Hepatocyte (in vitro differentiated cells): ENCODE measurements around the gene VAV3. TPM values are rescaled to one million over a fixed set of nuclear protein-coding genes. Genes with fewer than 3 reads are reported as not detected.
"Not testable (repeated sequence)": the region's sequence is repeated elsewhere in the genome, so short reads cannot be mapped to it uniquely, and the experiment has no call there.

Source experiments
- DNase-seq: peaks from one replicate; pipeline ENCODE4 v3.0.0-alpha.2; 2016; ENCODE audit warnings: low spot score
- H2AFZ ChIP-seq: fragments of 200-600 bp; sonication (generic); 2 replicates; pipeline ENCODE4 v1.6.0; 2016; ENCODE audit warnings: antibody characterized with exemption, mild to moderate bottlenecking
- H3K27ac ChIP-seq: fragments of 200-600 bp; sonication (generic); 2 replicates; pipeline ENCODE4 v1.5.1; 2016; ENCODE audit warnings: mild to moderate bottlenecking
- H3K27me3 ChIP-seq: fragments of 200-600 bp; sonication (generic); 2 replicates; pipeline ENCODE4 v1.6.1; 2016
- H3K36me3 ChIP-seq: fragments of 200-600 bp; sonication (generic); replicated peaks from 2 replicates; pipeline ENCODE4 v1.5.1; 2016; ENCODE audit warnings: low read depth; ENCODE audit not compliant: insufficient read depth
- H3K4me1 ChIP-seq: fragments of 200-600 bp; sonication (generic); 2 replicates; pipeline ENCODE4 v1.5.1; 2016; ENCODE audit warnings: mild to moderate bottlenecking, moderate library complexity; ENCODE audit not compliant: insufficient read depth
- H3K4me2 ChIP-seq: fragments of 200-600 bp; sonication (generic); 2 replicates; pipeline ENCODE4 v1.6.0; 2016
- H3K4me3 ChIP-seq: fragments of 200-600 bp; sonication (generic); 2 replicates; pipeline ENCODE4 v1.5.1; 2016; ENCODE audit warnings: mild to moderate bottlenecking
- H3K79me2 ChIP-seq: fragments of 200-600 bp; sonication (generic); 2 replicates; pipeline ENCODE4 v1.6.0; 2017; ENCODE audit warnings: mild to moderate bottlenecking
- H3K9me2 ChIP-seq: fragments of 200-600 bp; sonication (generic); replicated peaks from 2 replicates; pipeline ENCODE4 v1.6.0; 2017; ENCODE audit warnings: mild to moderate bottlenecking; ENCODE audit not compliant: insufficient read depth
- H3K9me3 ChIP-seq: fragments of 200-600 bp; sonication (generic); 2 replicates; pipeline ENCODE4 v1.5.1; 2016; ENCODE audit warnings: low read depth, mild to moderate bottlenecking
- H4K20me1 ChIP-seq: fragments of 200-600 bp; sonication (generic); 2 replicates; pipeline ENCODE4 v1.6.0; 2016; ENCODE audit warnings: mild to moderate bottlenecking; ENCODE audit not compliant: insufficient read depth, poor library complexity, severe bottlenecking
- EZH2 ChIP-seq: fragments of 200-600 bp; sonication (generic); IDR thresholded peaks from 2 replicates; pipeline ENCODE4 v1.6.1; 2016; ENCODE audit warnings: antibody characterized with exemption, mild to moderate bottlenecking, borderline replicate concordance
- EZH2phosphoT487 ChIP-seq: fragments of 200-600 bp; sonication (generic); IDR thresholded peaks from one replicate; pipeline ENCODE4 v1.6.1; 2018; ENCODE audit warnings: antibody characterized with exemption, mild to moderate bottlenecking, low read depth, moderate library complexity; ENCODE audit not compliant: unreplicated experiment, severe bottlenecking
- WGBS: methylation state at CpG from one replicate; pipeline ENCODE4 v1.1.6; 2016; ENCODE audit warnings: low lambda C conversion rate; ENCODE audit errors: missing lambda C conversion rate; 5-methylcytosine and 5-hydroxymethylcytosine counted together
- polyA plus RNA-seq: library from polyadenylated mRNA; unstranded; fragments of >200 nt; fragmentation: Nextera tagmentation; extraction: Ambion mirVana; gene quantifications from 2 replicates; pipeline ENCODE4 v1.2.1, GENCODE V29; 2016
- total RNA-seq: library from RNA; depleted of rRNA; stranded (reverse); fragments of >200 nt; gene quantifications from 2 replicates; pipeline ENCODE4 v1.2.3, GENCODE V29; 2014
- TF ChIP-seq, protein P1 (sequence below): fragments of 200-600 bp; sonication (generic); IDR thresholded peaks from 2 replicates; pipeline ENCODE4 v1.5.1; 2016; ENCODE audit warnings: antibody characterized with exemption, mild to moderate bottlenecking; ENCODE audit not compliant: poor library complexity

The VAV3 gene
- total and polyA plus RNA-seq, 2 experiments from 2014 or later, result 12.3 to 40.5 TPM

DNA sequence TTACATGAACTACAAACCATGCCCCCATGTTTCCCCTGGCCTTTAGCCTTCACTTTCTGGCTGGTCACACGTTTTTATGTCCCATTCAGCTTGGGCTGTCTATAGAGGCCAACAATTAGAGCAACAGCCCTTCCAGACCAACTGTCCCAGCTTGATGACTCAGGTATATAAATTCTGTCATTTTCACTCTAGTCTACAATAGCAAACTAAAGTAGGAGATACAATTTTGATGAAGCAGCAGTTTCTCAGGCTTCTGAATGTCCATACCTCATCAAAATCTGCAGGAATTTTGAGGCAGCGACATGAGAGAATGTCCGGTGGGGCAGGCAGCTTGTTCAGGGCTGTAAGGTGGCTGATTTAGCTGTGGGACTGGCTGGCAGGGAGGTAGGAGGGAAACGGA is 45.6 kb upstream of the VAV3 start:
- no peak overlapping the region for H2AFZ ChIP-seq

DNA sequence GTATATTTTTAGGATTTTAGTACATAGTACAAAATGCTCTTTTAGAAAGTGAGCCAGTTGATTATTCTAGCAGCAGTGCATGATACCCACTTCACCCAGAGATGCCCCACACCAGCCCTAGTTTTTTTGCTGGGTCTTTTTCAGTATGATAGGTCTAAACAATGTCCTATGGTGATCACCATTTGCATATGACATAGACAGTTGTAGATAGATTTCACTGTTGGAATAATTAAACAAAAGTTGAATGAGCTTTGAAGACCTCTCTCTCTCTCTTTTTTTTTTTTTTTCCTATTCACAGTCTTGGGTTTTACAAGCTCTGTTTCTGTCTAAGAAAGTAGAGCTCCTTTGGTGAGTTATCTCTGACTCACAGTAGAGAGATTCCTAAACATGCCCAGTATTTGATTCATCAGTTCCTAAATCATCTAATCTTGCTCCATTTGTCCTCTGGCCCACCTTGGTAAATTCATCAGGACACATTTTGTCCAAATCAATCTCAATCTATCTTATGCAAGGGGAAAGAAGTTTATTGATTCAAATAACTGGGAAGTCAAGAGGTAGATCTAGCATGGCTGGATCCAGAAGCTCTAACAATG is 44.7 kb upstream of the VAV3 start:
- H3K4me2 ChIP-seq, result no peak overlapping the region
- TF ChIP-seq, protein P1, sequence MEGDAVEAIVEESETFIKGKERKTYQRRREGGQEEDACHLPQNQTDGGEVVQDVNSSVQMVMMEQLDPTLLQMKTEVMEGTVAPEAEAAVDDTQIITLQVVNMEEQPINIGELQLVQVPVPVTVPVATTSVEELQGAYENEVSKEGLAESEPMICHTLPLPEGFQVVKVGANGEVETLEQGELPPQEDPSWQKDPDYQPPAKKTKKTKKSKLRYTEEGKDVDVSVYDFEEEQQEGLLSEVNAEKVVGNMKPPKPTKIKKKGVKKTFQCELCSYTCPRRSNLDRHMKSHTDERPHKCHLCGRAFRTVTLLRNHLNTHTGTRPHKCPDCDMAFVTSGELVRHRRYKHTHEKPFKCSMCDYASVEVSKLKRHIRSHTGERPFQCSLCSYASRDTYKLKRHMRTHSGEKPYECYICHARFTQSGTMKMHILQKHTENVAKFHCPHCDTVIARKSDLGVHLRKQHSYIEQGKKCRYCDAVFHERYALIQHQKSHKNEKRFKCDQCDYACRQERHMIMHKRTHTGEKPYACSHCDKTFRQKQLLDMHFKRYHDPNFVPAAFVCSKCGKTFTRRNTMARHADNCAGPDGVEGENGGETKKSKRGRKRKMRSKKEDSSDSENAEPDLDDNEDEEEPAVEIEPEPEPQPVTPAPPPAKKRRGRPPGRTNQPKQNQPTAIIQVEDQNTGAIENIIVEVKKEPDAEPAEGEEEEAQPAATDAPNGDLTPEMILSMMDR, result no peak
- TF ChIP-seq EZH2, result no peak
- no peak for TF ChIP-seq EZH2phosphoT487

More for the DNA sequence above, 45.6 kb upstream of the VAV3 start:
- Histone ChIP-seq H3K79me2 (no peaks in the 10 kb centered on the region), H3K4me1 (no peaks in the 10 kb centered on the region), H3K4me2 (no peak overlapping the region), H3K27ac (no peak overlapping the region), H4K20me1 (no peaks in the 10 kb centered on the region), H3K9me3 (no peaks in the 10 kb centered on the region), H3K9me2 (no peaks in the 10 kb centered on the region), H3K36me3 (no peaks in the 10 kb centered on the region), H3K27me3 (no peaks in the 10 kb centered on the region), H3K4me3 (no peak overlapping the region)
- DNase-seq, result no peak
- TF ChIP-seq, protein P1, result no peak
- TF ChIP-seq EZH2 (no peak), EZH2phosphoT487 (no peak)
- whole genome bisulfite sequencing, result 90% methylated on average over 4 of the region's 4 CpGs

DNA sequence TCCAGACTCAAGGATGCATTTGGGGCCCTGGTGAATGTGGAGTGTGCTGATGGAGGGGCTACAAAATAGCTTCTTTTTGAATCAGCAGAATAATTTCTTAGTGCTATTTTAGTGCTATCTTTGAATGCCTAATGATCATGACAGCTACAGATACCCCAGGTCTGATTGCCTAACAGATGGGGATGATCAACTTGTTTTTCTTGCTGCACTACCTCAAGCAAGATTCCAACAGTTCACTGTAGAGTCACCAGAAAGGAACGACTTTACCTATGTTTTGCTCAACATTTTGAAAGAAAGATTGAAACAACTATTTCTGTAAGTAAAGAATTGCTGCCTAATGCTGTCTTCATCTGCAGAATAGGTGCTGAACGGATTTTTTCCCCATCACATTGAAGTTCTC is 42.6 kb upstream of the VAV3 start:
- Histone ChIP-seq H3K4me3 (no peak overlapping the region), H3K27ac (no peak overlapping the region), H3K9me3 (no peaks in the 10 kb centered on the region), H3K4me1 (no peaks in the 10 kb centered on the region), H3K4me2 (no peak overlapping the region), H3K9me2 (no peaks in the 10 kb centered on the region), H4K20me1 (no peaks in the 10 kb centered on the region), H3K27me3 (no peaks in the 10 kb centered on the region), H3K79me2 (no peaks in the 10 kb centered on the region), H2AFZ (no peak overlapping the region), H3K36me3 (no peaks in the 10 kb centered on the region)
- TF ChIP-seq, protein P1, result no peak
- TF ChIP-seq EZH2phosphoT487 (no peak), EZH2 (no peak)
- DNase-seq, result no peak
- WGBS, result 77% methylated on average over 2 of the region's 2 CpGs

More for the DNA sequence above, 44.7 kb upstream of the VAV3 start:
- no peaks in the 10 kb centered on the region for H3K4me1 ChIP-seq
- no peaks in the 10 kb centered on the region for H3K9me2 ChIP-seq
- no peak overlapping the region for H2AFZ ChIP-seq
- DNase-seq, result no peak
- no peaks in the 10 kb centered on the region for H4K20me1 ChIP-seq
- no peaks in the 10 kb centered on the region for H3K36me3 ChIP-seq
- H3K27me3 ChIP-seq, result no peaks in the 10 kb centered on the region
- no peaks in the 10 kb centered on the region for H3K79me2 ChIP-seq
- H3K9me3 ChIP-seq, result no peaks in the 10 kb centered on the region
- H3K4me3 ChIP-seq, result no peak overlapping the region
- no peak overlapping the region for H3K27ac ChIP-seq

DNA sequence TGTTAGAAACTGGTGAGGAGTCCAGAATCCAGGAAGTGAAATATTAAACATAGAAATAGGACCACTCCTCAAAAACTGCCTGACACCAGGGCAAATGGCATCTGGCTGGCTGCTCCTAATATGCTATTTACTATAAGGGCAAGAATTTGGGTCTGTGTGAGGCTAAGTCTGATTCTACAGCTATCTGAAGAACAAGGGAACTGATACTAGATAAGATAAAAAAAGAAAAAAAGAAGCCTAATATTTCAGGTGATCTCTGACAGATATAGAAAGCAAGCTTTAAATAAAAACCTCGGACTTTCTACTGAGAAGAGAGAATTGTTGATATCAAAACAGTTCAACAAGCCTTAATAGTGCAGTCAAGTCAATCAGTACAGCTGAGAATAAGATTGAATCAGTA is 42.1 kb upstream of the VAV3 start:
- no peak overlapping the region for H3K4me3 ChIP-seq
- no peaks in the 10 kb centered on the region for H3K9me3 ChIP-seq
- H3K27me3 ChIP-seq, result no peaks in the 10 kb centered on the region
- no peaks in the 10 kb centered on the region for H4K20me1 ChIP-seq
- TF ChIP-seq EZH2, result no peak
- TF ChIP-seq, protein P1, result no peak
- TF ChIP-seq EZH2phosphoT487, result no peak
- no peak overlapping the region for H2AFZ ChIP-seq
- H3K79me2 ChIP-seq, result no peaks in the 10 kb centered on the region
- H3K27ac ChIP-seq, result no peak overlapping the region
- no peaks in the 10 kb centered on the region for H3K9me2 ChIP-seq
- no peaks in the 10 kb centered on the region for H3K36me3 ChIP-seq
- 41% methylated on average over 1 of the region's 1 CpG for WGBS
- no peaks in the 10 kb centered on the region for H3K4me1 ChIP-seq
- H3K4me2 ChIP-seq, result no peak overlapping the region
- no peak for DNase-seq

DNA sequence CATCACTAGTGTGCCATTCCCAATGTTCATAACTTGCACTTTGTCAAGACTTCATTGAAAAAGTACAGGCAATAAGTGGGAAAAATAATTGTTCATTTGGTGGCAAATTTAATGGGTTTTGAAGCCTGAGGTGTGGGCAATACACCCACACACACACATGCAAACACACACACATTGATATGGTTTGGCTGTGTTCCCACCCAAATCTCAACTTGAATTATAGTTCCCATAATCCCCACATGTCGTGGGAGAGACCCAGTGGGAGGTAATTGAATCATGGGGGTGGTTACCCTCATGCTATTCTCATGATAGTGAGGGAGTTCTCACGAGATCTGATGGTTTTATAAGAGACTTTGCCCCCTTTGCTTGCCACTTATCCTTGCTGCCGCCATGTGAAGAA is 39.9 kb upstream of the VAV3 start:
- not testable (repeated sequence) for H3K4me1 ChIP-seq, H3K27ac ChIP-seq, H4K20me1 ChIP-seq, H3K4me3 ChIP-seq, H3K9me2 ChIP-seq, H3K4me2 ChIP-seq, H3K36me3 ChIP-seq, H3K79me2 ChIP-seq, H2AFZ ChIP-seq, DNase-seq, H3K27me3 ChIP-seq, H3K9me3 ChIP-seq
- WGBS, result 88% methylated on average over 3 of the region's 3 CpGs
